GM18505 (cell line): ENCODE measurements around the gene CYBRD1.
"Not testable (repeated sequence)": the region's sequence is repeated elsewhere in the genome, so short reads cannot be mapped to it uniquely, and the experiment has no call there.

Experiments used
- ATAC-seq: cut with Tn5 transposase; IDR thresholded peaks from one replicate; pipeline ENCODE4 v1.9.1; 2021; ENCODE audit not compliant: unreplicated experiment
- POLR2A ChIP-seq: IDR thresholded peaks from 4 replicates; pipeline ENCODE4 v1.6.1; 2011; ENCODE audit warnings: borderline replicate concordance; ENCODE audit not compliant: insufficient read depth, insufficient read length; ENCODE audit errors: extremely low read depth

CYBRD1 gene

DNA sequence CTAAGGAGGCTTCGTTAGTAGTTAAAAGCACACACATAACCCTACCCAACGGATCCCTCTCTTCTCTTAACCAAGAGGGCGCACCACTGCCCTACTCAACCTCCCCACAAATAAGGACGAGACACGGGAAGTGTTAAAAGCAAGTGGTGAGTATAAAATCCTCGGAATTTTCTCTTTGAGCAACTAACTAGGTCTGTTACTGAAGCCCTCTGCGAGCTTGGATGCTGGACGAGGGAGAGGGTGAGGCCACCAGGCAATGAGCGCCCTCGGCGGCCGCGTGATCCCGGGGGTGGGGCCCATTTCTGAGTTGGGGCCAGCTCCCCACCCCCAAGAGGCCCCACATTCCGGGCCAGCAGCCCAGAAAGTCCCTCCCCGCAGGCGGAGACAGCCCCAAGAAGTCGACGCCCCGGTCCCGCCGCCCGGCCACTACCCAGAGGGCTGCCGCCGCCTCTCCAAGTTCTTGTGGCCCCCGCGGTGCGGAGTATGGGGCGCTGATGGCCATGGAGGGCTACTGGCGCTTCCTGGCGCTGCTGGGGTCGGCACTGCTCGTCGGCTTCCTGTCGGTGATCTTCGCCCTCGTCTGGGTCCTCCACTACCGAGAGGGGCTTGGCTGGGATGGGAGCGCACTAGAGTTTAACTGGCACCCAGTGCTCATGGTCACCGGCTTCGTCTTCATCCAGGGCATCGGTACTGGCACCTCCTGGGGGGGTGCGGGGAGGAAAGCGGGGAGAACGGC is at the start of gene CYBRD1:
CYBRD1 (plus strand) TSS at position 423 of the 736 bp plus-strand sequence; CDS start at position 495, 72 bp downstream.
- ATAC-seq, result peak; percentile 59
- TF ChIP-seq POLR2A, result peak; percentile 76

- no peak for TF ChIP-seq POLR2A
- ATAC-seq, result no peak
Observed at GRCh38 chr2:171475979-171476378, 46.3 kb upstream of the CYBRD1 start.

DNA sequence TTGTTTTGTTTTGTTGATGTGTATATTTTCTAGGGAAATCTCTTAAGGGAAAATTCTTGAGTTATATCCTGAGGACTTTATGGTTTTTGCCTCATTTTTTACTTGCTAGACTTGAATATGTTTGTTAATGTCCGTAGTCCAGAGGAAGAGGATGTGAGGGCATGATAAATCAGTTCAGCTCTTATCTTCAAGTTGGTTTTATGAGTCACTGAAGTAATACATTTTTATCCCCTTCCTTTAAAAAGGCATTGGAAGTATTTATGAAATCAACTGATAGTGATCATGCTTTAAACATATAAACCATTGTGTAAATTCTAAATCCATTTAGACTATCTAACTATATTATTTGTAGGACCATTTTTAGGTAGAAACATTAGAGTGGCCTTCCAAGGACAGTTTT is 43.9 kb upstream of the CYBRD1 start:
- ATAC-seq, result no peak
- TF ChIP-seq POLR2A, result no peak

- no peak for TF ChIP-seq POLR2A
- no peak for ATAC-seq
Observed at GRCh38 chr2:171479154-171479814, 43.0 kb upstream of the CYBRD1 start.

DNA sequence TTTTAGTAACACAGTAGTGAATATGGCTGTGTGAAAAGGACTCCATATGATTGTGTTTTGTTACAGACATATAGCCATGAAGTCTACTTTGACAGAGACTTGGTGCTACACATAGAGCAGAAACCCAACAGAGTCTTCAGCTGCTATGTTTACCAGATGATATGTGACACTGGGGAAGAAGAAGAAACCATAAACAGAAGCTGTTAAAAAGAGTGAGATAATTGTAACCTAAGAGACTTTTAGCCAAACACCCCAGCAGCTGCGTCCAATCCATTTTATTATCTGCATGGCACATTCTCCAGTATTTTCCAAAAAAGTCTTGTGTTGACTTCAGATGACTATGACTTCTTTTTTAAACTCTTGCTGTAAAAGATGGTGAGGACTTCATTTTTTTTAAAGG is 41.4 kb upstream of the CYBRD1 start:
- ATAC-seq, result no peak
- TF ChIP-seq POLR2A, result no peak

DNA sequence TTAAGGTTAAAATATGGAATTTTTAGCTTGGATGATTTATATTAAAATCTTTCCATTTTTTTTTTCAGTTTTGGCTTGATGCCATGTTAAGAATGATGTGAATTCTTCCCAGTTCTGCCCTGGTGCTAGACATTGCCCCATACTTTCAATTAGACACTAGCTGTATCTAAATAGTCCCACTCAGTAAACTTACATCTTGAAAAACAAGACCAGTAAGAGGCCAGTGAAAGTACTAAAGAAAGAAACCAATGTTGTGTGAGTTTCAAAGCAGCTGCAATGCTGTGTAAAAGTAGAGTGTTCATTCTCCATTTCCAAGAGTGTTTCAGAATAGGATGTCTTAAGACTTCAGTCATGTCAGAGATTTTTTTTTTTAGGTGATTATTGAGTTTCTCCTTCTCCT is 40.0 kb upstream of the CYBRD1 start:
- no peak for TF ChIP-seq POLR2A
- no peak for ATAC-seq

- no peak for TF ChIP-seq POLR2A
- ATAC-seq, result no peak
Observed at GRCh38 chr2:171482877-171483276, 39.4 kb upstream of the CYBRD1 start.

- TF ChIP-seq POLR2A, result no peak
- ATAC-seq, result no peak
Observed at GRCh38 chr2:171483793-171484192, 38.5 kb upstream of the CYBRD1 start.

DNA sequence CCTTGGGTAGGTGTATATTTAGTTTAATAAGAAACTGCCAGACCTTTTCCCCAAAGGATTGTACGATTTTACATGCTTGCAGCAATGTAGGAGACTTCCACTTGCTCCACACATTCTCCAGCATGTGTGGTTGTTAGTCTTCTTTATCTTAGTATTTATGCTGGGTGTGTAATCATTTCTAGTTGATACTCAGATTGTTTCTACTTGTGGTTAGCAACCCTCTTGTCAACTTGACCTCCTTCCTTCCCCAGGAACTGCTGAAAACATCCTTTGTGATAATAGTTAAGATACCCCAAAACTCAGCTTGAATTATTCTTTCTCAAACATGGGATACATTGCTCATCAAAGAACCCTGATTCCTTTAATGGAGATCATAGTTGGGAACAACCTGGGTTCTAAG is 37.2 kb upstream of the CYBRD1 start:
- no peak for TF ChIP-seq POLR2A
- no peak for ATAC-seq

GRCh38 chr2:171487201-171487600 is 35.1 kb upstream of the CYBRD1 start:
- TF ChIP-seq POLR2A, result no peak

GRCh38 chr2:171487803-171488259 is 34.4 kb upstream of the CYBRD1 start:
- ATAC-seq, result no peak
- no peak for TF ChIP-seq POLR2A

More at GRCh38 chr2:171487201-171487600, 35.1 kb upstream of the CYBRD1 start:
- ATAC-seq, result no peak

- TF ChIP-seq POLR2A, result no peak
- no peak for ATAC-seq
Observed at GRCh38 chr2:171490577-171490976, 31.7 kb upstream of the CYBRD1 start.

- ATAC-seq, result no peak
- TF ChIP-seq POLR2A, result no peak
Observed at GRCh38 chr2:171491292-171491691, 31.0 kb upstream of the CYBRD1 start.

GRCh38 chr2:171492664-171493063 is 29.6 kb upstream of the CYBRD1 start:
- no peak for ATAC-seq

GRCh38 chr2:171497664-171498063 is 24.6 kb upstream of the CYBRD1 start:
- not testable (repeated sequence) for ATAC-seq

More at GRCh38 chr2:171492664-171493063, 29.6 kb upstream of the CYBRD1 start:
- no peak for TF ChIP-seq POLR2A
